Colonic mucosa (tissue), 4 donors: ENCODE data around the gene FXYD3. TPM values are rescaled to one million over a fixed set of nuclear protein-coding genes. Genes with fewer than 3 reads are reported as not detected.
"Not testable (repeated sequence)": the region's sequence is repeated elsewhere in the genome, so short reads cannot be mapped to it uniquely, and the experiment has no call there.

ENCODE experiments used
- DNase-seq: peaks from one replicate; pipeline ENCODE4 v3.0.0-alpha.2; 2020
- H3K27ac ChIP-seq: fragments of 200-600 bp; one replicate; pipeline ENCODE4 v1.8.0; 2021
- H3K27me3 ChIP-seq: fragments of 200-600 bp; one replicate; pipeline ENCODE4 v1.8.0; 2021
- H3K36me3 ChIP-seq: fragments of 200-600 bp; one replicate; pipeline ENCODE4 v1.8.0; 2021
- H3K4me1 ChIP-seq: fragments of 200-600 bp; one replicate; pipeline ENCODE4 v1.8.0; 2021; ENCODE audit warnings: mild to moderate bottlenecking
- H3K4me3 ChIP-seq: fragments of 200-600 bp; one replicate; pipeline ENCODE4 v1.8.0; 2021
- H3K9ac ChIP-seq, 2 donors: one replicate each; pipeline ENCODE4 v1.7.0; 2013; ENCODE audit warnings: control low read depth in 2 of 2, low read depth in 2 of 2, low read length in 2 of 2
- H3K9me3 ChIP-seq: fragments of 200-600 bp; one replicate; pipeline ENCODE4 v1.8.0; 2021
- intact Hi-C: fragments of 100-400 bp; cut with DNase I; formaldehyde crosslinking; loops from one replicate; pipeline ENCODE4 v1.14.1; 2022
- total RNA-seq, 2 donors: library from RNA; stranded (reverse); fragmentation: NEBNext Ultra II Directional in 1 of 2; extraction: Animal tissue kit (Norgen Biotek cat#: 25700) in 1 of 2; gene quantifications; one replicate each; pipeline ENCODE4 v1.2.1, GENCODE V29; 2021
- TF ChIP-seq, protein P1 (sequence below): fragments of 200-600 bp; IDR thresholded peaks from one replicate; pipeline ENCODE4 v1.8.0; 2022; ENCODE audit warnings: antibody characterized with exemption, mild to moderate bottlenecking
- donor health status: healthy.
- donor health status: DM: no; HTN: no; CAD: no.
- donor health status: DM: no; HTN: no; CAD: no.

The FXYD3 gene
- total RNA-seq, 2 donors from 2014 or later, result 1,386 to 2,836 TPM

DNA sequence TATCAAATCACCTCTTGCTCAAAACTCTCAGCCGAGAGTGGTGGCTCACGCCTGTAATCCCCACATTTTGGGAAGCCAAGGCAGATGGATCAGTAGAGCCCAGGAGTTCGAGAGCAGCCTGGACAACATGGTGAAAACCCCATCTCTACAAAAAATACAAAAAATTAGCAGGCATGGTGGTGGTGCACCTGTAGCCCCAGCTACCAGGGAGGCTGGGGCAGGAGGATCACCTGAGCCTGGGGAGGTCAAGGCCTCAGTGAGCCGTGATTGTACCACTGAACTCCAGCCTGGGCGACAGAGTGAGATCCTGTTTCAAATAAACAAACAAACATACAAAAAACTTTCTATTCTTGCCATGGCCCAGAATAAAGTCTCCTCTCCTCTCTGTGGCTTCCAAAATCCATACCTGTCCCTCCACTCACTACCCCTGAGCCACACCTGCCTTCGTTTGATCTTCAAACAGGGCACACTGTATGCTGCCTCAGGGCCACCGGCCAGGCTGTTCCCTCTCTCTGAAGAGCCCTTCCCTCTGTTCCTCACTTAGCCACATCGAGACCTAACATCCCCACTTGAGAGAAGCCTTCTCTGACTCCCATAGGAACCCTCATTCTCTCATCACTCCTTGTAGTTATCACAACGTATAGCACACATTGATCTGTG is 12.9 kb downstream of the FXYD3 start:
- H3K27me3 ChIP-seq, result no peaks in the 10 kb centered on the region
- H3K4me1 ChIP-seq, result peaks cover 26% of the 10 kb centered on the region
- H3K36me3 ChIP-seq, result no peaks in the 10 kb centered on the region
- H3K9me3 ChIP-seq, result no peaks in the 10 kb centered on the region
- H3K4me3 ChIP-seq, result no peak overlapping the region
- H3K27ac ChIP-seq, result peak overlapping the region; percentile 89
- intact Hi-C loops, result no loop called here
- peak overlapping the region in 1 of 2 donors; percentile 59 for H3K9ac ChIP-seq
- DNase-seq, result no peak
- TF ChIP-seq, protein P1, sequence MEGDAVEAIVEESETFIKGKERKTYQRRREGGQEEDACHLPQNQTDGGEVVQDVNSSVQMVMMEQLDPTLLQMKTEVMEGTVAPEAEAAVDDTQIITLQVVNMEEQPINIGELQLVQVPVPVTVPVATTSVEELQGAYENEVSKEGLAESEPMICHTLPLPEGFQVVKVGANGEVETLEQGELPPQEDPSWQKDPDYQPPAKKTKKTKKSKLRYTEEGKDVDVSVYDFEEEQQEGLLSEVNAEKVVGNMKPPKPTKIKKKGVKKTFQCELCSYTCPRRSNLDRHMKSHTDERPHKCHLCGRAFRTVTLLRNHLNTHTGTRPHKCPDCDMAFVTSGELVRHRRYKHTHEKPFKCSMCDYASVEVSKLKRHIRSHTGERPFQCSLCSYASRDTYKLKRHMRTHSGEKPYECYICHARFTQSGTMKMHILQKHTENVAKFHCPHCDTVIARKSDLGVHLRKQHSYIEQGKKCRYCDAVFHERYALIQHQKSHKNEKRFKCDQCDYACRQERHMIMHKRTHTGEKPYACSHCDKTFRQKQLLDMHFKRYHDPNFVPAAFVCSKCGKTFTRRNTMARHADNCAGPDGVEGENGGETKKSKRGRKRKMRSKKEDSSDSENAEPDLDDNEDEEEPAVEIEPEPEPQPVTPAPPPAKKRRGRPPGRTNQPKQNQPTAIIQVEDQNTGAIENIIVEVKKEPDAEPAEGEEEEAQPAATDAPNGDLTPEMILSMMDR, result no peak

DNA sequence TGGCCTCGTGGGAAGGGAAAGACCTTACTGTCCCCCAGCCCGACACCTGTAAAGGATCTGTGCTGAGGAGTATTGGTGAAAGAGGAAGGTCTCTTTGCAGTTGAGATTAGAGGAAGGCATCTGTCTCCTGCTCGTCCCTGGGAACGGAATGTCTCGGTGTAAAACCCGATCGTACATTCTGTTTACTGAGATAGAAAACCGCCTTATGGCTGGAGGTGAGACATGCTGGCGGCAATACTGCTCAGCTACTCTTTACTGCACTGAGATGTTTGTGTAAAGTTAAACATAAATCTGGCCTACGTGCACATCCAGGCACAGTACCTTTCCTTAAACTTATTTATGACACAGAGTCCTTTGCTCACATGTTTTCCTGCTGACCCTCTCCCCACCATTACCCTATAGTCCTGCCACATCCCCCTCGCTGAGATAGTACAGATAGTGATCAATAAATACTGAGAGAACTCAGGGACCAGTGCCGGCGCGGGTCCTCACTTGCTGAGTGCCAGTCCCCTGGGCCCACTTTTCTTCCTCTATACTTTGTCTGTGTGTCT is 14.2 kb downstream of the FXYD3 start:
- H3K27me3 ChIP-seq, H3K4me3 ChIP-seq, intact Hi-C loops, H3K9me3 ChIP-seq, H3K36me3 ChIP-seq: not testable (repeated sequence)
- Histone ChIP-seq H3K9ac (peak overlapping the region; percentile 17 to 70), H3K4me1 (peaks cover 25% of the 10 kb centered on the region), H3K27ac (peak overlapping the region; percentile 89)
- DNase-seq, result peak; percentile 75

DNA sequence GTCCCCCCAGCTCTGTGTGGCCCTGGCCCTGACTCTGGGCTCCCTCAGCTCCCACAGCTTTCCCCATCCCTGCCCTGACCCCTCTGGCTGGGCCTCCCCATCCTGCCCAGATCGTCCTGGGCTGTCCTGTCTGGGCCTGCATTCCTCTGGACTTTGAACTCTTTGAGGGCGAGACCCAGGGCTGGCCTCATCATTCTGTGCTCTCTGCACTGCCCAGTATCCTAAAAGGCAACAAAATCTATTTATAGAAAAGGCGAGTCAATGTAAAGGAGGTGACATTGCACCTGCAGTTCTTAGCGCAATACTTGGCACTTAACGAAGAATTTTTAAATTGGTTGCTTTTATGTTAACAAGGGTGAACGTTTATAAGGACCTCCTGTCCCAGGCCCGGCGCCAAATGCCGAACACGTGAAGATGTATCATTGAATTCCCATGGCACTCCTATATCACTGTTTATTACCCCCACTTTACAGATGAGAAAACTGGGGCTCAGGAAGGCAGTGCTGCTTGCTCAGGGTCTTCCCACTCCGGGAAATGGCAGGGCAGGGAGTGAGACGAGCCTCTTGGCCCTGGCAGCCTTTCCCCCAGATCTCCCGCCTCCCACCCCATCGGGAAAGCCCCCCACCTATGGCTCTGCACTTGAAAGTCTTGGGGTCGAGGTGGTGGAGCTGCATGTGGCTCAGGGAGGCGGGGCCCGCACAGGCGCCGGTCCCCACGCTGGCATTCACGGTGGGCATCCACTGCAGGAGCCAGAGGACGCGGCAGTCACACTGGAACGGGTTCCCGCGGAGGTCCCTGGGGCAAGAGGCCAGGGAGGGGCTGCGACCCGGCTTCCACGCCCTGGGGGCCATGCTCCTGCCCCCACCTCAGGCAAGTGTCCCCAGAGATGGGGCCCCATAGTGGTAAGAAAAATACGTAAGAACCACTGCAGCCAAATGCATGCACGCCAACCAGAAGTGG is 15.4 kb downstream of the FXYD3 start:
- DNase-seq, result peak; percentile 88
- Histone ChIP-seq H3K9me3 (no peaks in the 10 kb centered on the region), H3K27ac (peak overlapping the region; percentile 89), H3K4me3 (no peak overlapping the region), H3K9ac (peak overlapping the region; percentile 13 to 70), H3K4me1 (peaks cover 18% of the 10 kb centered on the region), H3K36me3 (no peaks in the 10 kb centered on the region), H3K27me3 (no peaks in the 10 kb centered on the region)
- TF ChIP-seq, protein P1, result no peak
- intact Hi-C loops, result no loop called here

DNA sequence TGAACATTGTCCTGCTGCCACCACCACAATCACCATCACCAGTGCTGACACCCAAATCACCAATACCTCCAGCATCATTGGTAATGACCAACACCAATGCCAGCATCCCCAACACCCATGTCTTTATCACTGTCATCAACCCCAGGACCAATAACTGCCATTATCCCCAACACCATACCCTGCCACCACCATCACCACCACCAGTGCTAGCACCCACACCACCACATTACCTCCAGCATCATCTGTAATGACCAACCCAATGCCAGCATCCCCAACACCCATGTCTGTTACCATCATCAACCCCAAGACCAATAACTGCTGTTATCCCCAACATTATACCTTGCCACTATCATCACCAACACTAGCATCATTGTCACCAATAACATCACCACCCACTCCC is 16.6 kb downstream of the FXYD3 start:
- no peak for DNase-seq
- no peaks in the 10 kb centered on the region for H3K36me3 ChIP-seq
- no peaks in the 10 kb centered on the region for H3K9me3 ChIP-seq
- peaks cover 10% of the 10 kb centered on the region for H3K4me1 ChIP-seq
- TF ChIP-seq, protein P1, result no peak
- H3K9ac ChIP-seq, result no peak overlapping the region
- H3K27ac ChIP-seq, result no peak overlapping the region
- intact Hi-C loops, result no loop called here
- H3K27me3 ChIP-seq, result no peaks in the 10 kb centered on the region
- no peak overlapping the region for H3K4me3 ChIP-seq

- Histone ChIP-seq H3K27ac (no peak overlapping the region), H3K4me1 (peaks cover 2% of the 10 kb centered on the region), H3K4me3 (peak overlapping the region; percentile 0), H3K9ac (no peak overlapping the region), H3K36me3 (no peaks in the 10 kb centered on the region), H3K27me3 (no peaks in the 10 kb centered on the region), H3K9me3 (no peaks in the 10 kb centered on the region)
- DNase-seq, result peak; percentile 20
- intact Hi-C loops, result loop anchor here (2.0 kb wide), 1 partner anchor 19 kb away; the partner anchor contains the start of gene FXYD3
- TF ChIP-seq, protein P1, result no peak
Observed at GRCh38 chr19:35133826-35134225, 18.2 kb downstream of the FXYD3 start.
